DOHH2 (cell line): ENCODE results near the gene SPECC1L.

Experiments
- CTCF ChIP-seq: fragments of 200-600 bp; sonication (generic); IDR thresholded peaks from one replicate; pipeline ENCODE4 v1.5.1; 2014; ENCODE audit warnings: antibody characterized with exemption, mild to moderate bottlenecking, low read depth, low read length; ENCODE audit not compliant: poor library complexity, severe bottlenecking
- EZH2phosphoT487 ChIP-seq: fragments of 200-600 bp; sonication (generic); IDR thresholded peaks from 2 replicates; pipeline ENCODE4 v1.6.1; 2017; ENCODE audit warnings: borderline replicate concordance, mild to moderate bottlenecking, antibody characterized with exemption, low read length, moderate library complexity, mixed read lengths

GRCh38 chr22:24366701-24367100 is 96.1 kb downstream of the SPECC1L start:
- TF ChIP-seq CTCF: no peak
- TF ChIP-seq EZH2phosphoT487: no peak
